HG03139 (cell line): ENCODE measurements around the gene ESAM.
A peak's percentile ranks its signal among the peaks of the same experiment; 100 is the strongest.
"Not testable (repeated sequence)": the region's sequence is repeated elsewhere in the genome, so short reads cannot be mapped to it uniquely, and the experiment has no call there.

Source experiments
- ATAC-seq: cut with Tn5 transposase; IDR thresholded peaks from one replicate; pipeline ENCODE4 v1.9.1; 2021; ENCODE audit not compliant: unreplicated experiment

ESAM gene

GRCh38 chr11:124776865-124777645 is 15.0 kb upstream of the ESAM start:
- no peak for ATAC-seq

- ATAC-seq = not testable (repeated sequence)
Measured at GRCh38 chr11:124770959-124771358, 8.9 kb upstream of the ESAM start.

GRCh38 chr11:124769806-124770774 is 8.0 kb upstream of the ESAM start:
- ATAC-seq = no peak

GRCh38 chr11:124768914-124769313 is 6.8 kb upstream of the ESAM start:
- no peak for ATAC-seq

DNA sequence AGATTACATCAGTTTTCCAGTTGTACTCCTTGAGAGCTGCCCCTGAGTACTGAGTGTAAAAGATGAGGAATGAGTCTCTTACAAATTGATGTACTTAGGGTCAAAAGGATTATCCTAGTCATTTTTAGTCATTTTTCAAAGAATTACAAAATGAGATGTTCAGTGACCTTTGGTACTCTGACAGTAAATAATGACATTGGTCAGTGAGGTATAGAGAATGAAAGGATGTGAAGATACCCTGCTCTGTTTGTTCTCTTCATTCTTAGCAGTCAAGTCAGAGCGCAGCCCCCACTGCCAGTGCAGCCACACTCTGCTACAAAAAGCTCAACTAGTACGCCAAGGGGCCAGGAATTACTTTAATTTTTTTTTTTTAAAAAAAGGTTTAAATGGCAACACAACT is 4.1 kb upstream of the ESAM start:
- no peak for ATAC-seq

- no peak for ATAC-seq
Measured at GRCh38 chr11:124763156-124763947, 1.3 kb upstream of the ESAM start.

- peak; percentile 4 for ATAC-seq
Measured at GRCh38 chr11:124762624-124763155, 600 bp upstream of the ESAM start.

DNA sequence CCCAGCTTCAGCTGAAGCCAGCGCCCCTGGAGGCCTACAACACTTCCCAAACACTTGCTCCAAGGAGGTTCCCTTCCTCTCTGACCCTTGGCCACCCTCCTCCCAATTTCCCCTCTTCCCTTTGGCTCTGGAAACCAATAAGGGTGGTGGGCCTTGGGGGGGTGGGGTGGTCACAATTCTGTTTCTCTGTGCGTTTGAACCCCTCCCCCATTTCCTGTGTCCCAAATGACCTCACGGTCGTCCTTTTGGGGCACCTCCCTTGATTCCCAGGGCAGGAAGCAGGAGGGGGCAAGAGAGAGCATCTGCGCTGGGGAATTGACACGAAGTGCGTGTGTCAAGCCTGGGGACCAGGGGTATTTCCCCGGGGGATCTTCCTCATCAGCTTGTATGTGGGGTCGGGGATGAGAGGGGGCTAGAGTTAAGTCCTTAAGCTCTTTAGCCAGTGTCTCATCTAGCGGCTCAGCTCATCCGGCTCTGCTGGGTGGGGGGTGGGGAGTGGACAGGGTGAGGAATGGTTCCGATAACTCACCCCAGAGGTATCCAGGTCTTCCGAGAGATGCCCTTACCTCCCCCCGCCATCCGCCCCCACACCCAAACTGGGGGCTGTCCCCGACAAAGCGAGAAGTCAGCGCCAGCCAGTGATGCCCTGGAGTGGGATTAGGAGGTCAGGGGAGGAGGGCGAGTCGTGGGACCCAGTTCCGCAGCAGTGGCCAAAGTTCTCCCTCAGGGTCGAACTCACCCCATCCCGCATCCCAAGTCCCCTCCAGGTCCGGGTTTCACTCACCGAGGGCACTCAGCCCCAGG is 587 bp downstream of the ESAM start:
- peak; percentile 0 for ATAC-seq

- no peak for ATAC-seq
Measured at GRCh38 chr11:124760806-124761205, 1.3 kb downstream of the ESAM start.

DNA sequence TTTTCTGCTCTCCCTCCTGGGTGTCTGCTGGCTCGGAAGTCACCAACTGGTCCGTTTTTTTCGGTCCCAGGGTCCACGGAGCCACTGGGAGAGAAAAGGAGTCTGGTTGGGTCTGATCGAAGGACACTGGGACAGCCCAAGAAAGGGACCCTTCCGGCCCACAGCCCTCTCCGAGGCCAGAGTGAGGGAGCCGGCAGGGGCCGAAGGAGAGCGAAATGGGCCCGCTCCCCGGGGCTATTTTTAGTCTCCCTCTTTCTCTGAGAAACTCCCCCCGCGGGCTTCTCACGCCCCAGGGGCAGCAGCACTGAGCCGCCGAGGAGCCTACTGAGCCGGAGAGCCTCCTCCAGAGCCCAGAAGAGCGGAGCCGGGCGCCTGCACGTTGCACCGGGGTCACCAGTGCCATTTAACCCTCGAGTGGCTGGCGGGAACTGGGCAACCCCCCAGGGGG is 1.9 kb downstream of the ESAM start:
- peak; percentile 27 for ATAC-seq

DNA sequence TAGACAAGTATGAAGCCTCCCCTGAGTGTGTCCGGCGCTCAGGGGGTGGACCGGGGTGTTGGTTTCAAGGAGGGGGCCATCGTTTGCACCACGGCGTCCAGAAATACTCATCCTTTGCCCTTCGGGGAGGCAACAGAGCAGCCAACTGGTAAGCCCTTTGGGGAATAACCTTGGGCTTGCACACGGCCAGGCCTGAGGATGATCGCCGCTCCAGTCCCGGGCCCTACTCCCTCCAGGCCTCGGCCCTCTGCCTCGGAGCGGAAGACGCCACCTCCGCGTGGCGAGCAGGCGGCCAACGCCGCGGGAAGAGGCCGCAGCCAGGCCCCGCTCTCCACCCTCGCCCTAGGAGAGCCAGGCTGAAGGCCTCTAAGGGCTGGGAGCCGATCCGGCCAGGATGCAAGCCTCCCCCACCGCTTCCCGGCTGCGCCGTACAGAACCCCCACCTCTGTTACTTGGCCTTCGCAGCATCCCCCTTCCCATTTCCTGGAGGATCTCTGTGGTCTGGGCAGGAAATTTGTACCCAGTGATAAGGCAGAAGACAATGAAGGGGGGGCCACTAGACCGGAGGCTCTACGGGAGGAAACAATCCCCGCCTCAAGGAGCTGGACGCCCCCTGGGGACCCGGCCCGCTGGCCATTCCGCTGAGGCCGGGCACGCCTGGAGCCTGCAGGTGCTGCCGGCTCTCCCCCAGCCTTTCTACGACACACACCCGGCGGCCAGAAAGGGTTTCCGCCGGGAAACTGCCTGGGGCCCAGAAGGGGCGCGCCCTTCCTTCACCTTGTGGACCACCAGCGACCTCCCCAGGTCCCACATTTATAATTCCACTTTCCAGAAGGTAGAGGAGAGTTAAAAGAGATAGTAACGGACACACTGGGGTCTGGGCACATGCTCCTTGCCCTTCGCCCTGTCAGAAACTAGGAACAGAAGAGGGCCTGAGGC is 2.6 kb downstream of the ESAM start:
- ATAC-seq = no peak

- ATAC-seq = peak; percentile 43
Measured at GRCh38 chr11:124758355-124759265, 3.5 kb downstream of the ESAM start.

- ATAC-seq = no peak
Measured at GRCh38 chr11:124757320-124757719, 4.8 kb downstream of the ESAM start.

- no peak for ATAC-seq
Measured at GRCh38 chr11:124756753-124757227, 5.3 kb downstream of the ESAM start.

DNA sequence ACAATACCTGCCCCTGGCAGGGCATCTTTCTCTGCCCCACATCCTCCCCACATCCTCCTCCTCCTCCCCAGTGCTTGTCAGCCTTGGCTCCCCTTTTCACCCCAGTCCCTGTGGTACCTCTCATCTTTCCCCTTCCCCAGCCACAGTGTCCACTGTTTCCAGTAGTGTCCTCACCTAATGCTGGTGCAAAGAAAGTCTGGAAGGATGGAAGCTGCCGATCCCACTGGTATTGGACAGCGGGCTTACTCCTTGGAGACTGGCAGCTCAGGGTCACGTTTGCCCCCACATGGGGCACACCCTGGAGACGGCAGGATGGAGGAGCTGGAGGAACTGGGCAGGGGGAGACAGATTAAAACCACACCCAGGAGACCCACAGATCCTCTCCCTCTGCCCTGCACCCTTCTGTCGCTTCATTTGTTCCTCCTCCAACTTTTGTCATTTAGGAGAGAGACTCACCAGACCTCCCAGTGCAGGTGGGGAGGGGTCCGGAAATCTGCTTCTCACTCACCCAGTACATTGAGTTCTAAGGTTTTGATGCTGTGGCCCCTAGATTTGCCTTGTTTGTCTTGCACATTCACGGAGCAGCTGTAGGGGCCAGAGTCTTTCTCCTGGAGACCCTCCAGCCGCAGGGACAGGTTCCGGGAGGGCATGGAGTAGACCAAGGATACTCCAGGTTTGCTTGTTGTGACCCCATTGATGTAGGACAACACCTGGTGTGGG is 5.9 kb downstream of the ESAM start:
- no peak for ATAC-seq

DNA sequence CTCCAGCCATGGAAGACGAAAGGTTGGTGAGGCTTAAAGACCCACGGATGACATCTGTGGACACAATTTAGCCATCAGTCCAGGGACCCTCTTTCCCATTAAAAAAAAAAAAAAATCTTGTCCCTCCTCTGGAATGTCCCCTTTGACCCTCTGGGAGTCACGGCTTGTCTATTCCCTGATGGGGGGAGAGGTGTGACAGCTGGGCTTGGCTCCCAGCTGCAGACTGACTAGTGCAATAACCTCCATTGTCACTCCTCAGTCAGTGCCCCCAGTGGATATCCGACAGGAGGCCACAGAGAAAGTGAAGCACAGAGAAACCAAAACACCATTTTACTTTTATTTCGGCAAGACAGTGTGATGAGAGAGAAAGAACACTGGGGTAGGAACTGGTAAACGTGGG is 7.4 kb downstream of the ESAM start:
- no peak for ATAC-seq

GRCh38 chr11:124754309-124754708 is 7.8 kb downstream of the ESAM start:
- ATAC-seq = no peak
